ENCODE measurements around the gene R3HDM4. TPM values are rescaled to one million over a fixed set of nuclear protein-coding genes. Genes with fewer than 3 reads are reported as not detected.

Gene R3HDM4
- total and polyA plus RNA-seq, 9 of the 15 experiments (the other 6 are each of a cell fraction or from before 2014, with no cell fraction given): 3.2 to 154 (median 59.0) TPM

DNA sequence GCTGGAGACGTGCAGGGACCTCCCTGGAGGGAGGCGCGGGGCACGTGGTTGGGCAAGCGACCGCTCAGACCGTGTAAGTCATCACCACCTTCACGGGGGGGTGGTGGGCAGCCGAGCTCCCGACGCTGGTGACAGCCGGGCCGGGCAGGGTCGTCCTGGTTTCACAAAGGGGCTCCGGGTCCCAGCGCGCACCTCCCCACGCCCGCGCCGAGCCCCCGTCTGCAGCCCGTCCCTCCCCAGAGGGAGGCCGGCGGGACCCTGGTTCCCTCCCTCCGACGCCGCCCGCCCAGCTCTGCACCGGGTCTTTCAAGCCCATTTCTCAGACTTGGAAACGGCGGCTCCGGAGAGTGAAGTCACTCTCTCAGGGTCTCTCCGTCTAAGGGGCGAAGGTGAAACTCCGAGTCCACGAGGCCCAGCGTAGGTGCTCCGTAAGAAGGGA lies 12.1 kb upstream of the R3HDM4 start (continued):
- TF ChIP-seq, protein P1, sequence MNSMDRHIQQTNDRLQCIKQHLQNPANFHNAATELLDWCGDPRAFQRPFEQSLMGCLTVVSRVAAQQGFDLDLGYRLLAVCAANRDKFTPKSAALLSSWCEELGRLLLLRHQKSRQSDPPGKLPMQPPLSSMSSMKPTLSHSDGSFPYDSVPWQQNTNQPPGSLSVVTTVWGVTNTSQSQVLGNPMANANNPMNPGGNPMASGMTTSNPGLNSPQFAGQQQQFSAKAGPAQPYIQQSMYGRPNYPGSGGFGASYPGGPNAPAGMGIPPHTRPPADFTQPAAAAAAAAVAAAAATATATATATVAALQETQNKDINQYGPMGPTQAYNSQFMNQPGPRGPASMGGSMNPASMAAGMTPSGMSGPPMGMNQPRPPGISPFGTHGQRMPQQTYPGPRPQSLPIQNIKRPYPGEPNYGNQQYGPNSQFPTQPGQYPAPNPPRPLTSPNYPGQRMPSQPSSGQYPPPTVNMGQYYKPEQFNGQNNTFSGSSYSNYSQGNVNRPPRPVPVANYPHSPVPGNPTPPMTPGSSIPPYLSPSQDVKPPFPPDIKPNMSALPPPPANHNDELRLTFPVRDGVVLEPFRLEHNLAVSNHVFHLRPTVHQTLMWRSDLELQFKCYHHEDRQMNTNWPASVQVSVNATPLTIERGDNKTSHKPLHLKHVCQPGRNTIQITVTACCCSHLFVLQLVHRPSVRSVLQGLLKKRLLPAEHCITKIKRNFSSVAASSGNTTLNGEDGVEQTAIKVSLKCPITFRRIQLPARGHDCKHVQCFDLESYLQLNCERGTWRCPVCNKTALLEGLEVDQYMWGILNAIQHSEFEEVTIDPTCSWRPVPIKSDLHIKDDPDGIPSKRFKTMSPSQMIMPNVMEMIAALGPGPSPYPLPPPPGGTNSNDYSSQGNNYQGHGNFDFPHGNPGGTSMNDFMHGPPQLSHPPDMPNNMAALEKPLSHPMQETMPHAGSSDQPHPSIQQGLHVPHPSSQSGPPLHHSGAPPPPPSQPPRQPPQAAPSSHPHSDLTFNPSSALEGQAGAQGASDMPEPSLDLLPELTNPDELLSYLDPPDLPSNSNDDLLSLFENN (IDR thresholded peaks at IDR 0.05; ENCODE audit: low read depth in 2 of 2, low read length in 2 of 2): no peak
- TF ChIP-seq HNRNPUL1 (IDR thresholded peaks at IDR 0.05; ENCODE audit: low read length) (no peak), NCOA1 (IDR thresholded peaks at IDR 0.05; ENCODE audit: low read depth) (0 out of 2 replicates have a peak, but pooled peaks have one; percentile 52), PML (IDR thresholded peaks at IDR 0.05; ENCODE audit: low read length) (no peak), RBFOX2 (IDR thresholded peaks at IDR 0.05; ENCODE audit: low read depth, low read length) (peak; percentile 85), HNRNPK (IDR thresholded peaks at IDR 0.05; ENCODE audit: low read depth, low read length, poor library complexity, severe bottlenecking) (no peak), TSC22D4 (tag; IDR thresholded peaks at IDR 0.05) (no peak), ERF (CRISPR knock-in tag; IDR thresholded peaks at IDR 0.05) (0 out of 2 replicates have a peak, but pooled peaks have one; percentile 40), RBM15 (IDR thresholded peaks at IDR 0.05; ENCODE audit: insufficient read depth, low read length) (no peak), ARID1B (IDR thresholded peaks at IDR 0.05) (no peak; the same call in 1 of the 2 replicates), SAFB2 (IDR thresholded peaks at IDR 0.05; ENCODE audit: borderline replicate concordance, low read depth, low read length, severe bottlenecking) (no peak), DACH1 (IDR thresholded peaks at IDR 0.05; ENCODE audit: partially characterized antibody) (peak; percentile 29), ZNF778 (CRISPR knock-in tag; IDR thresholded peaks at IDR 0.05) (no peak), FOXJ2 (tag; IDR thresholded peaks at IDR 0.05) (no peak)
- TF ChIP-seq, protein P2, sequence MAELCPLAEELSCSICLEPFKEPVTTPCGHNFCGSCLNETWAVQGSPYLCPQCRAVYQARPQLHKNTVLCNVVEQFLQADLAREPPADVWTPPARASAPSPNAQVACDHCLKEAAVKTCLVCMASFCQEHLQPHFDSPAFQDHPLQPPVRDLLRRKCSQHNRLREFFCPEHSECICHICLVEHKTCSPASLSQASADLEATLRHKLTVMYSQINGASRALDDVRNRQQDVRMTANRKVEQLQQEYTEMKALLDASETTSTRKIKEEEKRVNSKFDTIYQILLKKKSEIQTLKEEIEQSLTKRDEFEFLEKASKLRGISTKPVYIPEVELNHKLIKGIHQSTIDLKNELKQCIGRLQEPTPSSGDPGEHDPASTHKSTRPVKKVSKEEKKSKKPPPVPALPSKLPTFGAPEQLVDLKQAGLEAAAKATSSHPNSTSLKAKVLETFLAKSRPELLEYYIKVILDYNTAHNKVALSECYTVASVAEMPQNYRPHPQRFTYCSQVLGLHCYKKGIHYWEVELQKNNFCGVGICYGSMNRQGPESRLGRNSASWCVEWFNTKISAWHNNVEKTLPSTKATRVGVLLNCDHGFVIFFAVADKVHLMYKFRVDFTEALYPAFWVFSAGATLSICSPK (IDR thresholded peaks at IDR 0.05; ENCODE audit: borderline replicate concordance): no peak
- TF ChIP-seq, protein P3, sequence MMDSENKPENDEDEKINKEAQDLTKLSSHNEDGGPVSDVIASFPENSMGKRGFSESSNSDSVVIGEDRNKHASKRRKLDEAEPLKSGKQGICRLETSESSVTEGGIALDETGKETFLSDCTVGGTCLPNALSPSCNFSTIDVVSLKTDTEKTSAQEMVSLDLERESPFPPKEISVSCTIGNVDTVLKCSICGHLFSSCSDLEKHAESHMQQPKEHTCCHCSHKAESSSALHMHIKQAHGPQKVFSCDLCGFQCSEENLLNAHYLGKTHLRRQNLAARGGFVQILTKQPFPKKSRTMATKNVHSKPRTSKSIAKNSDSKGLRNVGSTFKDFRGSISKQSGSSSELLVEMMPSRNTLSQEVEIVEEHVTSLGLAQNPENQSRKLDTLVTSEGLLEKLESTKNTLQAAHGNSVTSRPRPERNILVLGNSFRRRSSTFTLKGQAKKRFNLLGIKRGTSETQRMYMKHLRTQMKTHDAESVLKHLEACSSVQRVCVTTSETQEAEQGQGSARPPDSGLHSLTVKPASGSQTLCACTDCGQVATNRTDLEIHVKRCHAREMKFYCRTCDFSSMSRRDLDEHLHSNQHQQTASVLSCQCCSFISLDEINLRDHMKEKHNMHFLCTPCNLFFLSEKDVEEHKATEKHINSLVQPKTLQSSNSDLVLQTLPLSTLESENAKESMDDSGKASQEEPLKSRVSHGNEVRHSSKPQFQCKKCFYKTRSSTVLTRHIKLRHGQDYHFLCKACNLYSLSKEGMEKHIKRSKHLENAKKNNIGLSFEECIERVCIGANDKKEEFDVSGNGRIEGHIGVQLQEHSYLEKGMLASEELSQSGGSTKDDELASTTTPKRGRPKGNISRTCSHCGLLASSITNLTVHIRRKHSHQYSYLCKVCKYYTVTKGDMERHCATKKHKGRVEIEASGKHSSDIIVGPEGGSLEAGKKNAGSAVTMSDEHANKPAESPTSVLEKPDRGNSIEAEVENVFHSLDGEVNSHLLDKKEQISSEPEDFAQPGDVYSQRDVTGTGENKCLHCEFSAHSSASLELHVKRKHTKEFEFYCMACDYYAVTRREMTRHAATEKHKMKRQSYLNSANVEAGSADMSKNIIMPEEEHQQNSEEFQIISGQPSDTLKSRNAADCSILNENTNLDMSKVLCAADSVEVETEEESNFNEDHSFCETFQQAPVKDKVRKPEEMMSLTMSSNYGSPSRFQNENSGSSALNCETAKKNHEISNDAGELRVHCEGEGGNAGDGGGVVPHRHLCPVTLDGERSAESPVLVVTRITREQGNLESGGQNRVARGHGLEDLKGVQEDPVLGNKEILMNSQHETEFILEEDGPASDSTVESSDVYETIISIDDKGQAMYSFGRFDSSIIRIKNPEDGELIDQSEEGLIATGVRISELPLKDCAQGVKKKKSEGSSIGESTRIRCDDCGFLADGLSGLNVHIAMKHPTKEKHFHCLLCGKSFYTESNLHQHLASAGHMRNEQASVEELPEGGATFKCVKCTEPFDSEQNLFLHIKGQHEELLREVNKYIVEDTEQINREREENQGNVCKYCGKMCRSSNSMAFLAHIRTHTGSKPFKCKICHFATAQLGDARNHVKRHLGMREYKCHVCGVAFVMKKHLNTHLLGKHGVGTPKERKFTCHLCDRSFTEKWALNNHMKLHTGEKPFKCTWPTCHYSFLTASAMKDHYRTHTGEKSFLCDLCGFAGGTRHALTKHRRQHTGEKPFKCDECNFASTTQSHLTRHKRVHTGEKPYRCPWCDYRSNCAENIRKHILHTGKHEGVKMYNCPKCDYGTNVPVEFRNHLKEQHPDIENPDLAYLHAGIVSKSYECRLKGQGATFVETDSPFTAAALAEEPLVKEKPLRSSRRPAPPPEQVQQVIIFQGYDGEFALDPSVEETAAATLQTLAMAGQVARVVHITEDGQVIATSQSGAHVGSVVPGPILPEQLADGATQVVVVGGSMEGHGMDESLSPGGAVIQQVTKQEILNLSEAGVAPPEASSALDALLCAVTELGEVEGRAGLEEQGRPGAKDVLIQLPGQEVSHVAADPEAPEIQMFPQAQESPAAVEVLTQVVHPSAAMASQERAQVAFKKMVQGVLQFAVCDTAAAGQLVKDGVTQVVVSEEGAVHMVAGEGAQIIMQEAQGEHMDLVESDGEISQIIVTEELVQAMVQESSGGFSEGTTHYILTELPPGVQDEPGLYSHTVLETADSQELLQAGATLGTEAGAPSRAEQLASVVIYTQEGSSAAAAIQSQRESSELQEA (IDR thresholded peaks at IDR 0.05; ENCODE audit: low read depth): no peak

Data from K562 (cell line).